ENCODE results near the gene TTC31. TPM values are rescaled to one million over a fixed set of nuclear protein-coding genes. Genes with fewer than 3 reads are reported as not detected.
A peak's percentile ranks its signal among the peaks of the same experiment; 100 is the strongest.

The TTC31 gene
- total RNA-seq, 4 donors from 2014 or later, result 16.5 to 27.2 (median 19.5) TPM

DNA sequence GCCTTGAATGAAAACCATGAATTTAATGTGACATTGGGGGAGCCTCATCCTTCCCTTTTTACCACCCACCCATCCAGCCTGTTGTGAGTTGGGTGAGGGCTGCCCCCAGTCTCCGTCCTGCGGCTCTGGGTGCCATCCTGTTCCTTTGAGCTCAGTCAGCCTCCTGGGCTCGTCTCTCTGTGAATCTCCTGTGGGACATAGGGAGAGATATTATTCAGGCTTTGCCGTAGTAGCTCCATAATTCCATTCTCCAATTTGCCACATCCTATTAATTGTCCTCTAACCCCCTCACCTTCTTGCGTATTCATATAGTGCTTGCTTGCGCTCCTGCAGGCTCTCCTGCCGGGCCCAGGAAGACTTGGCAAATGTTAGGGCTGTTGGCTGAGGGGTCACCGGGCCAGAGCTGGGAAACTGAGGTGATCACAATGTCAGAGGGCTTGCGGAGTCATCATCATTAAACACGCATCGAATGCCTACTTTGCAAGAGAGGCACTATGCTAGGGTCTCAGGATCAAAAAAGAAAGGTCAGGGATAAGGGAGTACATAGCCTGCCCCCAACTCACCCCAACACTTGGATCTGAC, 43.9 kb downstream of the TTC31 start:
- no peak for TF ChIP-seq EP300 (IDR thresholded peaks at IDR 0.05)
- no peak for TF ChIP-seq POLR2AphosphoS5 (IDR thresholded peaks at IDR 0.05)
- TF ChIP-seq POLR2A (IDR thresholded peaks at IDR 0.05), result no peak
- TF ChIP-seq, protein P1, sequence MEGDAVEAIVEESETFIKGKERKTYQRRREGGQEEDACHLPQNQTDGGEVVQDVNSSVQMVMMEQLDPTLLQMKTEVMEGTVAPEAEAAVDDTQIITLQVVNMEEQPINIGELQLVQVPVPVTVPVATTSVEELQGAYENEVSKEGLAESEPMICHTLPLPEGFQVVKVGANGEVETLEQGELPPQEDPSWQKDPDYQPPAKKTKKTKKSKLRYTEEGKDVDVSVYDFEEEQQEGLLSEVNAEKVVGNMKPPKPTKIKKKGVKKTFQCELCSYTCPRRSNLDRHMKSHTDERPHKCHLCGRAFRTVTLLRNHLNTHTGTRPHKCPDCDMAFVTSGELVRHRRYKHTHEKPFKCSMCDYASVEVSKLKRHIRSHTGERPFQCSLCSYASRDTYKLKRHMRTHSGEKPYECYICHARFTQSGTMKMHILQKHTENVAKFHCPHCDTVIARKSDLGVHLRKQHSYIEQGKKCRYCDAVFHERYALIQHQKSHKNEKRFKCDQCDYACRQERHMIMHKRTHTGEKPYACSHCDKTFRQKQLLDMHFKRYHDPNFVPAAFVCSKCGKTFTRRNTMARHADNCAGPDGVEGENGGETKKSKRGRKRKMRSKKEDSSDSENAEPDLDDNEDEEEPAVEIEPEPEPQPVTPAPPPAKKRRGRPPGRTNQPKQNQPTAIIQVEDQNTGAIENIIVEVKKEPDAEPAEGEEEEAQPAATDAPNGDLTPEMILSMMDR (IDR thresholded peaks at IDR 0.05), result no peak
- peaks cover 0 to 35% of the 10 kb centered on the region in 2 donors for H3K36me3 ChIP-seq
- WGBS, 2 donors (ENCODE audit: low coverage in 1 of 2), result 83 to 96% methylated on average over 1 to 5 of the region's 11 CpGs

DNA sequence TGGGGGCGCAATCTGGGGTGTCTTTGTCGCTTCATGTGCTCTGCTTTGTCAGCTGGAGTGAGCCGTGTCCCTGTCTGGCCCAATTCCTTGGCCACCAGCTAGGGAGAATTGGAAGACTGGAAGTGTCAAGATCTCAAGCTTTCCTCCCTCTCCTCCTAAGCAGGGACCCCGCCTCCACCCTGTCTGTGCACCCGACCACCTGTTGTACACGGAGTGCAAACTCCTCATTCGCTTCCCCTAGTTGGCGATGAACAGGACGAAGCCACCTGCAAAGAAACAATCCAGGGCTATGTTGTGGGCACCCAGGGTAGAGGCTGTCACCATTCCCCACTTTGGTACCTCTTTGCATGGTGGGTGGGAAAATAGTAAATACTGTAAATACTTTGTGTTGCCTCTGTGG, 44.9 kb downstream of the TTC31 start:
- 92 to 95% methylated on average over 3 to 5 of the region's 9 CpGs for WGBS, 2 donors (ENCODE audit: low coverage in 1 of 2)
- Histone ChIP-seq H3K4me1 (peaks cover 2 to 44% (median 15%) of the 10 kb centered on the region in 3 donors), H3K27me3 (no peaks in the 10 kb centered on the region), H3K9me3 (no peaks in the 10 kb centered on the region), H3K27ac (no peak overlapping the region), H3K36me3 (peaks cover 0 to 45% of the 10 kb centered on the region in 2 donors), H3K4me3 (no peak overlapping the region)
- ATAC-seq, result no peak
- TF ChIP-seq, protein P1 (IDR thresholded peaks at IDR 0.05), result no peak
- TF ChIP-seq POLR2AphosphoS5 (IDR thresholded peaks at IDR 0.05) (no peak), POLR2A (IDR thresholded peaks at IDR 0.05) (no peak), EP300 (IDR thresholded peaks at IDR 0.05) (no peak)

More for the DNA sequence above, 43.9 kb downstream of the TTC31 start:
- Histone ChIP-seq H3K9me3 (no peaks in the 10 kb centered on the region), H3K27me3 (no peaks in the 10 kb centered on the region), H3K4me1 (peaks cover 2 to 36% (median 15%) of the 10 kb centered on the region in 3 donors), H3K4me3 (no peak overlapping the region), H3K27ac (no peak overlapping the region)
- ATAC-seq, result no peak

DNA sequence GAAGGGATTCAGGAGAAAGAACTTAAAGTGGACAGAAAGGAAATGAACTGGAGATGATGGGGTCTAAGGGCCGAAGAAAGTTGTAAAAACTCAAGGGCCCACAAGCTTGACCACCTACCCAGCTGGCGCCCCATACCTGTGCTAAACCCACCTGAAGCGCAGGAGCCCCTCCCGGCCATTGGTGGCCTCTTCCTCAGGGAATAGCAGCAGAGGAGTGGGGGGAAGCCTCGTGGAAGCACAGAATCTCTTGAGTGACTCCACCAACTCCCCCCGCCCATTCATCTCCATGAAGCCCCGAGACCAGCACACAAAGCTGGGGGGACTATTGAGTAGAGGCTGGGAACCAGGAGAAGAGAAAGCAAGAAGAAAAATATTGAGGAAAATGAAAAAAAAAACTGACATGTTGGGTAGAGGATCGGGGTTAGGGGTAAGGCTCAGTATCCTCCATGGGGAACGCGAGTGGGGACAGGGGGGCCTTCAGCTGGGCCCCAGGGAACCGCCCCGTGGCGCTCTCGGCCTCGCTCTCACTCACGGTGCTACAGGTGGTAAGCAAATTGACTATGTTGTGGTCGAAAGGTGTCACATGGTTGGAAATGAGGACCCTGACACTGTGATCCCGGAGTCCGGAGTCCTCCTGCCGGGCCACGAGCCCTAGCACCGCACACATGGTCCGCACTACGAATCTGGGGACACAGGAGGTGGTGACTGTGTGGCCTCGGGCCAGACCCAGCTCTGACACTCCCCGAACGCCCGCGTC, 45.9 kb downstream of the TTC31 start:
- TF ChIP-seq, protein P1 (IDR thresholded peaks at IDR 0.05), result no peak
- TF ChIP-seq POLR2A (IDR thresholded peaks at IDR 0.05) (no peak), EP300 (IDR thresholded peaks at IDR 0.05) (no peak), POLR2AphosphoS5 (IDR thresholded peaks at IDR 0.05) (no peak)
- peaks cover 0 to 55% of the 10 kb centered on the region in 2 donors for H3K36me3 ChIP-seq
- 0 to 22% methylated on average over 10 to 19 of the region's 29 CpGs for WGBS, 2 donors (ENCODE audit: low coverage in 1 of 2)
- no peak for ATAC-seq
- peak overlapping the region; percentile 80 to 94 for H3K4me3 ChIP-seq
- no peaks in the 10 kb centered on the region for H3K27me3 ChIP-seq
- no peaks in the 10 kb centered on the region for H3K9me3 ChIP-seq
- peak overlapping the region; percentile 62 to 92 (median 90) for H3K27ac ChIP-seq
- peaks cover 2 to 44% (median 15%) of the 10 kb centered on the region in 3 donors for H3K4me1 ChIP-seq

DNA sequence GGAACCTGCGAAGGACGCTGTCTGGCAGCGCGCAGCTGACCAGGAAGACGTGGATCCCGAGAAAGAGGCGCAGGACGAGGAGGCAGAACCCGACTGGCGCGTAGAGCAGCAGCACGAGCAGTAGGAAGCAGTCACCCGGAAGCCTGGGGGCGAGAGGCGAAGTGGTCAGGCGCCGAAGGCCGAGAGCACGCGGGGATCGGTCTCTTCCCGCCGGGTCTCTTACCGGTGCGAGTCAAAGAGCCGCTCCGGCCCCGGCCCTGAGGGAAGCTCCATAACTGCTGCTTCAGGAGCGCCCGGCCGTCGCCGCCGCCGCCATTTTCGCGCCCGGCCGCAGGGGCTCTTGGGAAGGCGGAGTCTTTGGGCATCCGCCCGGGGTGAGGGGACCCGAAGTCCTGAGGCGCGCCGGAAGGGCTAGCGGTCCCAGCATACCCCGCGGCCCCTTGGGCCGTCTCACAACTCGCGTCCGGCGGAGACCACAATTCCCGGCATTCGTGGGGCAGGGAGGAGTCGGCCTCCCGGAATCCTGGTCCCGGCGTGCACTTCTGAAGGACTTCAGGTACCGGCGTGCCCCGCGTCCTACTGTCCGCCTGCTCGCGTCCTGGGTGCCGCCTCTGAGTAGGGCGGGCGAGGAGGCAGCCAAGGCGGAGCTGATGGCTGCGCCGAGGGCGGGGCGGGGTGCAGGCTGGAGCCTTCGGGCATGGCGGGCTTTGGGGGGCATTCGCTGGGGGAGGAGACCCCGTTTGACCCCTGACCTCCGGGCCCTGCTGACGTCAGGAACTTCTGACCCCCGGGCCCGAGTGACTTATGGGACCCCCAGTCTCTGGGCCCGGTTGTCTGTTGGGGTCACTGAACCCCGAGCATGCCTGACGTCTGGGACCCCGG, 46.7 kb downstream of the TTC31 start, which contains the start of the genes AUP1 and HTRA2:
Gene AUP1 (minus strand): TSS at position 350 of the 882 bp plus-strand sequence. CDS start 77 bp downstream, at position 273.
Gene HTRA2 (plus strand): TSS at position 577 of the 882 bp plus-strand sequence. CDS start 74 bp downstream, at position 651.
- TF ChIP-seq, protein P1 (IDR thresholded peaks at IDR 0.05), result peak in 2 of 4 experiments; percentile 7 to 10
- peak; percentile 82 to 84 for TF ChIP-seq POLR2A (IDR thresholded peaks at IDR 0.05)
- TF ChIP-seq POLR2AphosphoS5 (IDR thresholded peaks at IDR 0.05), result peak; percentile 91
- TF ChIP-seq EP300 (IDR thresholded peaks at IDR 0.05), result no peak
- H3K9me3 ChIP-seq, result no peaks in the 10 kb centered on the region
- H3K27me3 ChIP-seq, result no peaks in the 10 kb centered on the region
- peak within 1 kb of the TSS; percentile 62 to 92 (median 90) for H3K27ac ChIP-seq
- peak; percentile 97 for ATAC-seq
- WGBS, 2 donors (ENCODE audit: low coverage in 1 of 2), result no CpG with 5 or more reads among the region's 87 CpGs
- peak within 1 kb of the TSS; percentile 80 to 94 for H3K4me3 ChIP-seq
- peaks cover 2 to 44% (median 15%) of the 10 kb centered on the region in 3 donors for H3K4me1 ChIP-seq
- peaks cover 0 to 64% of the 10 kb centered on the region in 2 donors for H3K36me3 ChIP-seq

Data from gastroesophageal sphincter (tissue), 4 donors.